22Rv1 (cell line): Measurements from ENCODE around the gene RASGEF1B.

Source experiments
- CTCF ChIP-seq: fragments of 450-650 bp; IDR thresholded peaks from 2 replicates; pipeline ENCODE4 v1.5.1; 2017; ENCODE audit warnings: mild to moderate bottlenecking
- ZFX ChIP-seq: fragments of 450-650 bp; IDR thresholded peaks from 2 replicates; pipeline ENCODE4 v1.6.1; 2017; ENCODE audit warnings: antibody characterized with exemption, borderline replicate concordance

- TF ChIP-seq CTCF (no peak), ZFX (no peak)
Measured at GRCh38 chr4:81418572-81418971, 53.1 kb downstream of the RASGEF1B start.
